Measurements from ENCODE around the gene ERAP2. TPM values are rescaled to one million over a fixed set of nuclear protein-coding genes. Genes with fewer than 3 reads are reported as not detected.

The ERAP2 gene
- total RNA-seq, 2 donors from 2014 or later: 7.7 to 19.0 TPM

- Histone ChIP-seq H3K27me3 (replicated peaks; ENCODE audit: insufficient read depth) (no peaks in the 10 kb centered on the region), H3K4me1 (replicated peaks) (no peaks in the 10 kb centered on the region)
- WGBS: 86% methylated on average over 1 of the region's 1 CpG
Observed at GRCh38 chr5:96961053-96961452, 84.8 kb downstream of the ERAP2 start.

GRCh38 chr5:96962540-96962991 is 86.3 kb downstream of the ERAP2 start:
- Histone ChIP-seq H3K4me3 (no peak overlapping the region), H3K27ac (no peak overlapping the region), H3K27me3 (replicated peaks; ENCODE audit: insufficient read depth) (no peaks in the 10 kb centered on the region), H3K9me3 (no peaks in the 10 kb centered on the region), H3K36me3 (no peaks in the 10 kb centered on the region), H3K4me1 (replicated peaks) (no peaks in the 10 kb centered on the region)
- DNase-seq (ENCODE audit: low spot score): no peak
- intact Hi-C loops (cut with DNase I): no loop called here
- TF ChIP-seq, protein P1, sequence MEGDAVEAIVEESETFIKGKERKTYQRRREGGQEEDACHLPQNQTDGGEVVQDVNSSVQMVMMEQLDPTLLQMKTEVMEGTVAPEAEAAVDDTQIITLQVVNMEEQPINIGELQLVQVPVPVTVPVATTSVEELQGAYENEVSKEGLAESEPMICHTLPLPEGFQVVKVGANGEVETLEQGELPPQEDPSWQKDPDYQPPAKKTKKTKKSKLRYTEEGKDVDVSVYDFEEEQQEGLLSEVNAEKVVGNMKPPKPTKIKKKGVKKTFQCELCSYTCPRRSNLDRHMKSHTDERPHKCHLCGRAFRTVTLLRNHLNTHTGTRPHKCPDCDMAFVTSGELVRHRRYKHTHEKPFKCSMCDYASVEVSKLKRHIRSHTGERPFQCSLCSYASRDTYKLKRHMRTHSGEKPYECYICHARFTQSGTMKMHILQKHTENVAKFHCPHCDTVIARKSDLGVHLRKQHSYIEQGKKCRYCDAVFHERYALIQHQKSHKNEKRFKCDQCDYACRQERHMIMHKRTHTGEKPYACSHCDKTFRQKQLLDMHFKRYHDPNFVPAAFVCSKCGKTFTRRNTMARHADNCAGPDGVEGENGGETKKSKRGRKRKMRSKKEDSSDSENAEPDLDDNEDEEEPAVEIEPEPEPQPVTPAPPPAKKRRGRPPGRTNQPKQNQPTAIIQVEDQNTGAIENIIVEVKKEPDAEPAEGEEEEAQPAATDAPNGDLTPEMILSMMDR (IDR thresholded peaks at IDR 0.05): no peak
- TF ChIP-seq POLR2AphosphoS5 (IDR thresholded peaks at IDR 0.05) (no peak), POLR2A (IDR thresholded peaks at IDR 0.05) (no peak)
- 76% methylated on average over 4 of the region's 4 CpGs for WGBS

More at GRCh38 chr5:96961053-96961452, 84.8 kb downstream of the ERAP2 start:
- Histone ChIP-seq H3K27ac (no peak overlapping the region), H3K4me3 (no peak overlapping the region), H3K9me3 (no peaks in the 10 kb centered on the region), H3K36me3 (no peaks in the 10 kb centered on the region)
- DNase-seq (ENCODE audit: low spot score): no peak
- intact Hi-C loops (cut with DNase I): no loop called here
- TF ChIP-seq, protein P1 (IDR thresholded peaks at IDR 0.05): no peak
- TF ChIP-seq POLR2A (IDR thresholded peaks at IDR 0.05): no peak
- TF ChIP-seq POLR2AphosphoS5 (IDR thresholded peaks at IDR 0.05): no peak

DNA sequence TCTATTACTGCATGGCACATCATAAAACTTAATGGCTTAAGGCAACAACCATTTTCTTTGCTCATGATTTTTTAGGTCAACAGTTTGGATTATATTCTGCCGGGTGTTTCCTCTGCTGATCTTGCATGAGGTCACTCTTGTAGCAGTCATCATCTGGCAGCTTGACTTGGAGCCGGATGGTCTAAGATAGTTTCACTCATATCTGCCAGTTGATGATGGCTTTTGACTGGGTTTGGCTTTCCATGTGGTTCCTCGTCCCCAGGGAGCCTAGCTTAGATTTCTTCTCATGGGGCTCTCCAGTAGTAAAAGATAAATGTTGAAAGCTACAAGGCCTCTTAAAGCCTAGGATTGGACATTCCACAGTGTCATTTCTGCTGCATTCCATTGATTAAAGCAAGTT is 87.0 kb downstream of the ERAP2 start:
- Histone ChIP-seq H3K9me3 (no peaks in the 10 kb centered on the region), H3K27ac (no peak overlapping the region), H3K4me3 (no peak overlapping the region), H3K36me3 (no peaks in the 10 kb centered on the region), H3K4me1 (replicated peaks) (no peaks in the 10 kb centered on the region), H3K27me3 (replicated peaks; ENCODE audit: insufficient read depth) (no peaks in the 10 kb centered on the region)
- no peak for TF ChIP-seq POLR2AphosphoS5 (IDR thresholded peaks at IDR 0.05)
- WGBS: 36% methylated on average over 3 of the region's 3 CpGs
- no peak for DNase-seq (ENCODE audit: low spot score)
- intact Hi-C loops (cut with DNase I): no loop called here

- no peaks in the 10 kb centered on the region for H3K9me3 ChIP-seq
- no peak overlapping the region for H3K27ac ChIP-seq
- WGBS: 92% methylated on average over 4 of the region's 4 CpGs
- intact Hi-C loops (cut with DNase I): no loop called here
- H3K27me3 ChIP-seq (replicated peaks; ENCODE audit: insufficient read depth): no peaks in the 10 kb centered on the region
- TF ChIP-seq, protein P1 (IDR thresholded peaks at IDR 0.05): no peak
- TF ChIP-seq POLR2AphosphoS5 (IDR thresholded peaks at IDR 0.05) (no peak), POLR2A (IDR thresholded peaks at IDR 0.05) (no peak)
- peaks cover 12% of the 10 kb centered on the region for H3K4me1 ChIP-seq (replicated peaks)
- no peaks in the 10 kb centered on the region for H3K36me3 ChIP-seq
- no peak for DNase-seq (ENCODE audit: low spot score)
- H3K4me3 ChIP-seq: no peak overlapping the region
Observed at GRCh38 chr5:96966801-96967200, 90.5 kb downstream of the ERAP2 start.

GRCh38 chr5:96967400-96967799 is 91.1 kb downstream of the ERAP2 start:
- TF ChIP-seq POLR2A (IDR thresholded peaks at IDR 0.05) (no peak), POLR2AphosphoS5 (IDR thresholded peaks at IDR 0.05) (no peak)
- TF ChIP-seq, protein P1 (IDR thresholded peaks at IDR 0.05): no peak
- no peaks in the 10 kb centered on the region for H3K9me3 ChIP-seq
- no peak for DNase-seq (ENCODE audit: low spot score)
- H3K4me1 ChIP-seq (replicated peaks): peaks cover 12% of the 10 kb centered on the region
- 81% methylated on average over 1 of the region's 1 CpG for WGBS
- intact Hi-C loops (cut with DNase I): no loop called here
- H3K4me3 ChIP-seq: no peak overlapping the region
- no peak overlapping the region for H3K27ac ChIP-seq
- no peaks in the 10 kb centered on the region for H3K27me3 ChIP-seq (replicated peaks; ENCODE audit: insufficient read depth)
- H3K36me3 ChIP-seq: no peaks in the 10 kb centered on the region
